Osteocyte (in vitro differentiated cells): ENCODE results near the gene ETV6. TPM values are rescaled to one million over a fixed set of nuclear protein-coding genes. Genes with fewer than 3 reads are reported as not detected.

Experiments used
- DNase-seq: peaks from one replicate; pipeline ENCODE4 v3.0.0; 2021; ENCODE audit warnings: mixed read lengths; ENCODE audit not compliant: unreplicated experiment; ENCODE audit errors: extremely low spot score
- H3K27ac Mint-ChIP-seq: one replicate; pipeline ENCODE4 v1.8.0; 2021; ENCODE audit warnings: mild to moderate bottlenecking, mixed read lengths; ENCODE audit not compliant: unreplicated experiment
- H3K27me3 Mint-ChIP-seq: one replicate; pipeline ENCODE4 v1.8.0; 2021; ENCODE audit warnings: mixed read lengths; ENCODE audit not compliant: unreplicated experiment
- H3K36me3 Mint-ChIP-seq: one replicate; pipeline ENCODE4 v1.8.0; 2021; ENCODE audit warnings: mixed read lengths; ENCODE audit not compliant: unreplicated experiment
- H3K4me1 Mint-ChIP-seq: one replicate; pipeline ENCODE4 v1.8.0; 2021; ENCODE audit warnings: mixed read lengths; ENCODE audit not compliant: unreplicated experiment
- H3K4me3 Mint-ChIP-seq: one replicate; pipeline ENCODE4 v1.8.0; 2021; ENCODE audit warnings: mild to moderate bottlenecking, moderate library complexity, mixed read lengths; ENCODE audit not compliant: unreplicated experiment
- H3K9me3 Mint-ChIP-seq: one replicate; pipeline ENCODE4 v1.8.0; 2021; ENCODE audit warnings: mixed read lengths; ENCODE audit not compliant: unreplicated experiment
- total RNA-seq: library from RNA; stranded (reverse); gene quantifications from 2 replicates; pipeline ENCODE4 v1.2.1, GENCODE V29; 2021
- TF ChIP-seq, protein P1 (sequence below): fragments of 200-600 bp; sonication (generic); IDR thresholded peaks from 2 replicates; pipeline ENCODE4 v1.5.0; 2021; ENCODE audit warnings: antibody characterized with exemption, mild to moderate bottlenecking, moderate library complexity

ETV6 gene
- total RNA-seq, 1 donor from 2014 or later, result 24.4 TPM

DNA sequence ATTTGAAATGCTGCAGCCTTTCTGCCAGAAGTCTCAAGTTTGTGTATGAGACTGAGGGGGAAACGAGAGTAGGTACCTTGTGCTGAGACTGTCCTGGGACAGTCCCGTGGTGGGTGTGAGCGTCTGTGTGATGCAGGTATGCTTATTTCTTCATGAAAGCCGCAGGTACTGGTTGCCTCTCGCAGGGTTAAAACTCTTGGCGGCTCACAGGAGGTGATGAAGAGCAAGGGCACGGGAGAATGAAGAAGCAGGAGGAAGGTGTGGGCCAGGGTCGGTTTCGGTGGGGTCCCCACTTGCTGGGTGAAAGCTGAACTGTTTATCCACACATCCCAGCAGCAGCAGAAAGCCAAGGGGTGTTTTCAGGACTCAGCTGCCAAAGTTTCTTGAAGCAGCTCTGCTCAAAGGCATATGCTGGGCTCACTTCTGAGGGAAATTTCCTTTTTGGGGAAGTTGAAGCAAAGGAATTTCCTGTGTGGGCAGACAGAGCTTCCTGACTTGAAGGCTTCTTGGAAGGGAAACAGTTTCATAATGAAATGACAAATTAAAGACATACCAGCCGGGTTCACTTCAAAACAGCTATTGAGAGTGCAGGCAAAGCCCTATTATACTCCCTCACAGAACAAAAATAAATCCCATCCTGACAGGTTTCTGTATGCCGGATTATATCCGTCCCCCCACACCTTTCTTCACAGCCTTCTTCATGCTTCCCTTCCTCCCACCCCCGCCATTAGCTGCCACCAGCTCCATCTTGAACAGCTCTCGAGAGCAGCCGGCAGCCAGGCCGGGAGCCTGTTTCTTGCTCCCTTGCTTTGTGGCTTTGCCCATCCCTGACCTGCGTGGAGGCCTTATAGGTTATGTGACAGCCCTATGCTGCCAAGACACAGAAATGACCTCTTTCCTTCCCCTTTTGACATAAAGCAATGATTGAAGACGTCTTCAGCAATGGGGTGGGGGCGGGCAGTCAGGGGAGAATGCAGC, 116.6 kb downstream of the ETV6 start:
- Mint-ChIP-seq H3K27ac (peak overlapping the region; percentile 74), H3K36me3 (peaks cover 6% of the 10 kb centered on the region), H3K9me3 (no peaks in the 10 kb centered on the region), H3K4me3 (no peak overlapping the region), H3K27me3 (no peaks in the 10 kb centered on the region), H3K4me1 (peaks cover 53% of the 10 kb centered on the region)
- TF ChIP-seq, protein P1, sequence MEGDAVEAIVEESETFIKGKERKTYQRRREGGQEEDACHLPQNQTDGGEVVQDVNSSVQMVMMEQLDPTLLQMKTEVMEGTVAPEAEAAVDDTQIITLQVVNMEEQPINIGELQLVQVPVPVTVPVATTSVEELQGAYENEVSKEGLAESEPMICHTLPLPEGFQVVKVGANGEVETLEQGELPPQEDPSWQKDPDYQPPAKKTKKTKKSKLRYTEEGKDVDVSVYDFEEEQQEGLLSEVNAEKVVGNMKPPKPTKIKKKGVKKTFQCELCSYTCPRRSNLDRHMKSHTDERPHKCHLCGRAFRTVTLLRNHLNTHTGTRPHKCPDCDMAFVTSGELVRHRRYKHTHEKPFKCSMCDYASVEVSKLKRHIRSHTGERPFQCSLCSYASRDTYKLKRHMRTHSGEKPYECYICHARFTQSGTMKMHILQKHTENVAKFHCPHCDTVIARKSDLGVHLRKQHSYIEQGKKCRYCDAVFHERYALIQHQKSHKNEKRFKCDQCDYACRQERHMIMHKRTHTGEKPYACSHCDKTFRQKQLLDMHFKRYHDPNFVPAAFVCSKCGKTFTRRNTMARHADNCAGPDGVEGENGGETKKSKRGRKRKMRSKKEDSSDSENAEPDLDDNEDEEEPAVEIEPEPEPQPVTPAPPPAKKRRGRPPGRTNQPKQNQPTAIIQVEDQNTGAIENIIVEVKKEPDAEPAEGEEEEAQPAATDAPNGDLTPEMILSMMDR, result no peak
- no peak for DNase-seq

DNA sequence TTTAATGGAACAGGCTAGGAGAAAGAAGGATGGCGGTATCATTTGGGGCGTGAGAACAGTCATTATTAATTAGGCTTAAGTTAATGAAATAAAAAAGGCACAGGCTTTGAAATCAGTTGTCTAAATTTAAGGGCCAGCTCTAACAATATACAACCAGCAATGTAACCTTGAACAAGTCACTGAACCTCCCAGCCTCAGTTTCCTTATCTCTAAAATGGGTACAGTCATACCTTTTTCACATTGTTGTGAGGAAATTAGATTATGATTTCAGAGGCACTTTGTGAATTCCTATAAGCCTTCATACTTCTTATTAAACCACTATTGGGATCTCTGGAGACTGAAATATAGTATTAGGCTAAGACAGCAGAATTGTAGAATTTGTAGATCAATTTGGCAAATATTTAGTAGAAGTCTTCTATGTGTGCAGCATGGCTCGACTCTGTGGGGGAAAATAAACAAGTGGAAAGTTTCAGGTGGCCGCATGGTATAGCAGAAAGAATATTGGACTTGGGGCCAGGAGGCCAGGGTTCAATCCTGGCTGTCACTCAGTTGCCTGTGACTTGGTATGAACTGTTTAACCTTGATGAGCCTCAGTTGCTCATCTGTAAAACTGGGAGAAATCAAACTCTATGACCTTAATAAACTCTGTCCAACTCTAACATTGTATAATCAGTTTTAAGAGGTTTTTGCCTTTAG, 117.7 kb downstream of the ETV6 start:
- TF ChIP-seq, protein P1, result no peak
- H3K4me3 Mint-ChIP-seq, result no peak overlapping the region
- peak overlapping the region; percentile 74 for H3K27ac Mint-ChIP-seq

DNA sequence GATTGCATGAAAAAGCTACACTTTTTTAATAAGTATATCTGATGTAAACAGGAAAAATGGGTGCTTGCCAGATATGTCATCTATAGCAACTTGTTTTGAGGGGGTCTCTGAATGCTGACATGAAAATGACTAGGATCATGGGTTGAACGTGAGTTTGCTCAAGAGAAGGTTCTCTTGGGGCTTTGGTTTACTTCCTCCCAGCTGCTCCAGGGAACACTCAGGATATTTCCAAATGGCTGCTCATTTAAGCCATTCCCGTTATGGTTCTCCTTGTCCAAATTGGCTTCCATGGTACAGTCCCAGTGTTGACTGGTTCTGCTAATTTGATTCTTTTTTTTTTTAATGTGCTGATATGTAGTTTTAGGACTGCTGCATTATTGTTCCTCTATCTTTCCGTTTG, 118.3 kb downstream of the ETV6 start:
- TF ChIP-seq, protein P1, result no peak
- no peak overlapping the region for H3K4me3 Mint-ChIP-seq
- DNase-seq, result no peak
- H3K27me3 Mint-ChIP-seq, result no peaks in the 10 kb centered on the region
- no peak overlapping the region for H3K27ac Mint-ChIP-seq
- peaks cover 57% of the 10 kb centered on the region for H3K4me1 Mint-ChIP-seq
- H3K9me3 Mint-ChIP-seq, result no peaks in the 10 kb centered on the region
- peaks cover 9% of the 10 kb centered on the region for H3K36me3 Mint-ChIP-seq

More for the DNA sequence above, 117.7 kb downstream of the ETV6 start:
- no peak for DNase-seq
- Mint-ChIP-seq H3K4me1 (peaks cover 59% of the 10 kb centered on the region), H3K9me3 (no peaks in the 10 kb centered on the region), H3K27me3 (no peaks in the 10 kb centered on the region), H3K36me3 (peaks cover 9% of the 10 kb centered on the region)

DNA sequence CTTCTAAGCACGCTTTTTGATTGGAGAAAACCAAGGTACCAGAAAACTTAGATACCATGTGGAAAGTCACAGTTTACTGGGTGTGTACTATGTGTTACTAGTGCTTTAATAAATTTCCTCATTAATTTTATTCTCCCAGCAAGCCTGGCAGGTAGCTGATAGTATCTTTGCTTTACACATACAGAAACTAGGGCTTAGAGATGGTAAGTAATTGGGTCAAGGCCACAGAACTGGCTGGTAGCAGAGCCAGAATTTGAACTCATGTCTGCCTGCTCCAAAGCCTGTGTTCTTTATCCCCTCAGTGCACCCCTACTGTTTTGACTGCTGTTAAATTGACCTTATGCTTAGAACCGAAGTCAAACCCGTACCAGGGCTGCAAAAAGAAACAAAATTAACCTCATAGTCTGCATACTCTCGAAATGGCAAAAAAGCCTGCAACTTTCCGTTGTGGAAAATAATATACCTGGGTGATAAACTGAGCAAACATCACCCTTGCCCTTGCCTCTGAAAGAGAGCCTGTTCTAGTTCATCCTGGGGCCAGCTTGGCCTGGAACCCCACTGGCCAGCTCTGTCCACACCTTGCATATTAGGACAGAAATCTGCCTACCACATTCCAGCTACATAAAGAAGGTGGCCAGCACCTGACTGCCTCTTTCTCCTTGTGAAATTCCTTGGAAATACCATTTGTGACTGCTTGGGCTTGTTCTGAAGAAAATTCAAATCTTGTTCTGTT, 118.9 kb downstream of the ETV6 start:
- Mint-ChIP-seq H3K4me1 (peaks cover 51% of the 10 kb centered on the region), H3K36me3 (peaks cover 9% of the 10 kb centered on the region), H3K27me3 (no peaks in the 10 kb centered on the region), H3K4me3 (no peak overlapping the region), H3K27ac (no peak overlapping the region), H3K9me3 (no peaks in the 10 kb centered on the region)
- TF ChIP-seq, protein P1, result no peak
- no peak for DNase-seq
